ENCODE data around the gene PTPRK. TPM values are rescaled to one million over a fixed set of nuclear protein-coding genes. Genes with fewer than 3 reads are reported as not detected.
"Not testable (repeated sequence)": the region's sequence is repeated elsewhere in the genome, so short reads cannot be mapped to it uniquely, and the experiment has no call there.

The PTPRK gene
- total RNA-seq, 1 donor from 2014 or later, result 124 TPM

- DNase-seq (ENCODE audit: low read depth), result no peak
Measured at GRCh38 chr6:127954082-127954481, 566.3 kb downstream of the PTPRK start.

- no peak for DNase-seq (ENCODE audit: low read depth)
Measured at GRCh38 chr6:127952831-127953230, 567.6 kb downstream of the PTPRK start.

GRCh38 chr6:127952176-127952575 is 568.2 kb downstream of the PTPRK start:
- DNase-seq (ENCODE audit: low read depth), result no peak

- no peak for DNase-seq (ENCODE audit: low read depth)
Measured at GRCh38 chr6:127951172-127951917, 569.1 kb downstream of the PTPRK start.

DNA sequence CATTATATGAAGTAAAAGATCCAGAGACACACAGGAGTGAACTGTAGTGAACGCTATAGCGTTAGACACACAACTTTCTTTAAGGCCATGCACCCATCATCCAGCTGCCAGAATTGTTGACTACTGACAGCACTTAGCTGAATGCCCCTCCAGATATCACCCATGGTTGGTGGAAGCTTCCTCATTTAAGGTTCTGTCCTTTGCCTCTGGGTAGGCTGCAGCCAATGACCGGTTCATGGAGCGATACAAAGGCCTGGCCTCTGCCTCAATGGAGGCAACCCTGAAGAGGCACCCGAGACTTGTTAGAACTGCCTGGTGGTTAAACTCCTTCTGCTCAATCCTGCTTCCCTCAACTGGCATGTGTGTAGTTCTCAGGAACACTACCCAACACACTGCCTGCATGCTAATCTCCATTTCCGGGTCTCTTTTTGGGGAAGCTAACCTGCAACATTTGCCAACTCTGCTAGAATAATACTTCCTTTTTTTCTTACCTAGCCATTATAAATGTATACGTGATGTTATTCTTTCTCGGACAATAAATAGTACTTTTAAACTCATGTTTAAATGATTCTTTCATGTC is 569.7 kb downstream of the PTPRK start:
- DNase-seq (ENCODE audit: low read depth), result no peak

GRCh38 chr6:127949251-127949650 is 571.1 kb downstream of the PTPRK start:
- no peak for DNase-seq (ENCODE audit: low read depth)

GRCh38 chr6:127946388-127946787 is 574.0 kb downstream of the PTPRK start:
- DNase-seq (ENCODE audit: low read depth), result peak; percentile 23

- DNase-seq (ENCODE audit: low read depth), result no peak
Measured at GRCh38 chr6:127945434-127946097, 574.8 kb downstream of the PTPRK start.

DNA sequence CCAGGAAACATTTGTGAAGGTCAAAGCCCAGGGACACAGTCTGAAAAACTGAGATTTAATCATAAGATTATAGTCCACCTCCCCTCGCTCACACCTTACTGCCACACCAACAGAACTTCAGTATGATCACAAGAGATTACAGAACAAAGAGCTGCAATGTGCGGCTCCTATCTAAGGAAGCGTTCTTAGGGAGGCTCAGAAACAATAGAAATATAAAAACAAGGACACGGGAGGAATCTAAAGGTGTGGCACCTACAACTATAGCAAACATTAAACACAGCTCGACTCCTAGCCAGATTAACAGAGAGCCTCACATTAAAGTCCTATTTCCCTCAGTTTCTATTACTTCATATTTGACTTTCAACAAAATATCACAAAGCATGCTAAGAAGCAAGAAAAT is 579.2 kb downstream of the PTPRK start:
- DNase-seq (ENCODE audit: low read depth), result no peak

DNA sequence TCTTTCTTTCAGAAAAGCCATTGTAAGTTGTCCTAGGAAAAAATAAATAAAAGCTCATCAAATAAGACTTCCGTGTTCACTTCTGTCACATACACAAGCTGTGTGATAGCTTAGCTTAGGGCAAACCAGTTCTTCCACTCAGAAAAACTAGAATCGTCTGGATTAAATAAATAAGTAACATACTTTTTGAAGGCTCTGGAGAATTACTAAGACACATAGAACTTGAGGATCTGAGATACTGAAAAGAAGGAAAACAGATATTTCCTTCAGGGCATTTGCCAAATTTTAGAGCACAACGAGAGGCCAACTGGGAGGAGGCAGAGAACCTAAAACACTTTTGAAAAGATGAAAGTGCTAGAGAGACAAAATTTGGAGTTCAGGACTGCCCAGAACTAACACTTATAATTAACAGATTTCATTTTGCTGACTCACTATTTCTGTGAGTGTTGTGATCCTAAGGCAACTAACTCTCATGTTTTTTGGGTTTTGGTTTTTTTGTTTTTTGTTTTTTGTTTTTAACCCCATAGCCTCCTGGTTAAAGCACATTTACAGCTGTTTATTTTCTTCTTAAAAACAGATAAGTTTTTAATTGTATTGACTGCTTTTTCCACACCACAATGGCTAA is 580.8 kb downstream of the PTPRK start:
- peak; percentile 74 for DNase-seq (ENCODE audit: low read depth)

GRCh38 chr6:127938701-127939100 is 581.7 kb downstream of the PTPRK start:
- DNase-seq (ENCODE audit: low read depth), result peak; percentile 75

DNA sequence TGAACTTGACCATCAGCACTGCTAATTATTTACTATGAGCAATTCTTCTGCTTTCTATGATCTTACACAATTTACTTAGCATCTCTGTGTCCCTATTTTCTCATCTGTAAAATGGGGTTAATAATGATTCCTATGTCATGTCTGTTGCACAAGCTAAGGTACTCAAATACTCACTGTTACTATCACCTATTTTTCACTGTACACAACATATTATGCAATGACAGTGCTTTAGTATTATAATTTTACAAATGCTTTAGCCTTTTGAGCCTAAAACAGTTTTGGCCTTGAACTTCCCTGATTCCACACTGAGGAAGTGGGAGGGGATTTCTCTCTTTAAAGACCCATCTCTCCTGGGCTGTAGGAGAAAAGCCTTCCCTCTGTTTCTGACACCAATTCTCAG is 582.7 kb downstream of the PTPRK start:
- no peak for DNase-seq (ENCODE audit: low read depth)

DNA sequence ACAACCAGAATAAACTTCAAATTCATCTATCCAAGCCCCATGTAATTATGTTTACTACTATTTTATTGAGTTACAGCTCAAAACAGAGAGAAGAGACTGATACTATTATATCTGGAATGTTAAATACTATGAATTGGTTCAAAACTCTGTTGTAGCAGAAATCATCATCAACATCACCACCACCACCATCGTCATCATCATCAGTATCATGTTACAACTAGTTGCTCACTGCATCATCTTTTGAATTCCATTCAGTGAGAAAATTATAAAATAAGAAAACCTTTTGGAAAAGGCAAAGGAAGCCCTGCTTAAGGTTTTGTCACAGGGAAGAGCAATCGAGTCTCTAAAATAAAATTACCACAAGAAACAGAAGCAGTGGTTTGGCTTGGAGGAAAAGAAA is 583.3 kb downstream of the PTPRK start:
- no peak for DNase-seq (ENCODE audit: low read depth)

- no peak for DNase-seq (ENCODE audit: low read depth)
Measured at GRCh38 chr6:127934956-127935355, 585.4 kb downstream of the PTPRK start.

GRCh38 chr6:127933852-127934840 is 586.3 kb downstream of the PTPRK start:
- DNase-seq (ENCODE audit: low read depth), result no peak

DNA sequence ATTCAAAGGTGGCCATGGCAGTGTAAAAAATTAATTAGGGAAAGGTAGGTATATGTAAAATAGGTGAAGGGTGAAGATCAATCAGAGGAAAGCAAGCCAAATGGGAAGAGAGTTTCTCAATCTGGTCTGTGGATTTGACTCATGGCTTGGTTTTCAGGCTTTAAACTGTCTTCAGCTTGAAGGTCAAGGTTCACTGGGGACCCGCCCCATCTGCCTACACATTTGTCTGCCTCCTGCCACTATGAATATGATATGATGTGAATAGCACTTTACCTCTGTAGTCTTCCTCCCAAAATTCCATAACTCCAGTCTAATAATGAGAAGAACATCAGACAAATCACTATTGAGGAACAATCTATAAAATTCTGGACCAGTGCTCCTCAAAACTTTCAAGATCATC is 587.3 kb downstream of the PTPRK start:
- no peak for DNase-seq (ENCODE audit: low read depth)

GRCh38 chr6:127932708-127933107 is 587.7 kb downstream of the PTPRK start:
- no peak for DNase-seq (ENCODE audit: low read depth)

- not testable (repeated sequence) for DNase-seq (ENCODE audit: low read depth)
Measured at GRCh38 chr6:127926441-127926840, 594.0 kb downstream of the PTPRK start.

GRCh38 chr6:127924440-127924839 is 596.0 kb downstream of the PTPRK start:
- DNase-seq (ENCODE audit: low read depth), result peak; percentile 56

GRCh38 chr6:127924031-127924430 is 596.4 kb downstream of the PTPRK start:
- DNase-seq (ENCODE audit: low read depth), result no peak

DNA sequence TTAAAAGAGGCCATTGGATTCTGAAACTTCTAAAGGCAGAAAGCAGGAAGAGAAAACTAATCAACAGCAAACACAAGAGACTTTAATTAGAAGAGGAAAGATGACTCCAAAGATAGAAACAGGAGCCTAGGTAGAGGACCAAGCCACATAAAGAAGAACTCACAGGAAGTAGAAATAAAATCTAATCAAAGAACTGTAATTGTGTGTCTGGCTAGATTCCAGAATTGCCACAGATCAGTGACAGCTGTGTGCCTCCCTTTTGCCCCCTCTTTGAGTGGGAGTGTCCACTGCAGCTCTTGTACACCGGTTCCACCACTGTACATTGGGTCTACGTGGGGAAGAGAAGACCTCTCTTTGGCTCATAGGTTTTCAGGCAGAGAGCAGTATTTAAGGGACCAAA is 597.3 kb downstream of the PTPRK start:
- no peak for DNase-seq (ENCODE audit: low read depth)

Measured in renal cortical epithelial cell (primary cell).